Right atrium auricular region (tissue), 2 donors: ENCODE results near the gene PRKX. TPM values are rescaled to one million over a fixed set of nuclear protein-coding genes. Genes with fewer than 3 reads are reported as not detected.
"Not testable (repeated sequence)": the region's sequence is repeated elsewhere in the genome, so short reads cannot be mapped to it uniquely, and the experiment has no call there.

ENCODE experiments used
- DNase-seq: peaks from one replicate; pipeline ENCODE4 v3.0.0-alpha.2; 2019; ENCODE audit warnings: low spot score
- H3K27ac ChIP-seq, 2 donors: fragments of 200-600 bp; sonication (generic); 1 replicate in 1 of 2; 2 replicates in 1 of 2; pipeline ENCODE4 v1.5.1; 2016 to 2019
- H3K27me3 ChIP-seq, 2 donors: fragments of 200-600 bp; sonication (generic); one replicate each; pipeline versions ENCODE4 v1.5.1 to v1.6.0; 2017 to 2019
- H3K36me3 ChIP-seq: fragments of 200-600 bp; sonication (generic); one replicate; pipeline ENCODE4 v1.5.1; 2016
- H3K4me1 ChIP-seq, 2 donors: fragments of 200-600 bp; sonication (generic); one replicate each; pipeline versions ENCODE4 v1.5.1 to v1.6.0; 2017 to 2019
- H3K4me3 ChIP-seq, 2 donors: fragments of 200-600 bp; sonication (generic); 1 replicate in 1 of 2; 2 replicates in 1 of 2; pipeline ENCODE4 v1.5.1; 2017 to 2019; ENCODE audit warnings: mild to moderate bottlenecking in 1 of 2, moderate library complexity in 1 of 2
- H3K9me3 ChIP-seq, 2 donors: fragments of 200-600 bp; sonication (generic); one replicate each; pipeline ENCODE4 v1.5.1; 2019
- CTCF ChIP-seq, 2 donors: fragments of 200-600 bp; sonication (generic); IDR thresholded peaks; one replicate each; pipeline ENCODE4 v1.5.1; 2019; ENCODE audit warnings: antibody characterized with exemption in 2 of 2
- total RNA-seq, 2 donors: library from RNA; depleted of rRNA; stranded (reverse); fragments of >200 nt; gene quantifications; one replicate each; pipeline ENCODE4 v1.1.0, GENCODE V29; 2016

Gene PRKX
- total RNA-seq, 2 donors from 2014 or later = 2.6 to 7.4 TPM

GRCh38 chrX:3639236-3639635 lies 74.2 kb downstream of the PRKX start:
- no peak for DNase-seq

GRCh38 chrX:3638280-3638873 lies 75.1 kb downstream of the PRKX start:
- TF ChIP-seq CTCF (IDR thresholded peaks at IDR 0.05) = peak; percentile 34 to 59
- no peaks in the 10 kb centered on the region for H3K27me3 ChIP-seq
- DNase-seq = no peak

More at GRCh38 chrX:3639236-3639635, 74.2 kb downstream of the PRKX start:
- no peak for TF ChIP-seq CTCF (IDR thresholded peaks at IDR 0.05)
- H3K27ac ChIP-seq = no peak overlapping the region
- H3K36me3 ChIP-seq = no peaks in the 10 kb centered on the region
- peaks cover 0 to 4% of the 10 kb centered on the region in 2 donors for H3K9me3 ChIP-seq
- no peaks in the 10 kb centered on the region for H3K4me1 ChIP-seq
- H3K27me3 ChIP-seq = no peaks in the 10 kb centered on the region
- no peak overlapping the region for H3K4me3 ChIP-seq

GRCh38 chrX:3636803-3637202 lies 76.6 kb downstream of the PRKX start:
- TF ChIP-seq CTCF (IDR thresholded peaks at IDR 0.05) = no peak
- no peak for DNase-seq

More at GRCh38 chrX:3638280-3638873, 75.1 kb downstream of the PRKX start:
- H3K27ac ChIP-seq = no peak overlapping the region
- no peaks in the 10 kb centered on the region for H3K9me3 ChIP-seq
- no peaks in the 10 kb centered on the region for H3K4me1 ChIP-seq
- no peak overlapping the region for H3K4me3 ChIP-seq
- H3K36me3 ChIP-seq = no peaks in the 10 kb centered on the region

GRCh38 chrX:3631196-3631595 lies 82.3 kb downstream of the PRKX start:
- H3K9me3 ChIP-seq = peaks cover 0 to 7% of the 10 kb centered on the region in 2 donors
- no peak for TF ChIP-seq CTCF (IDR thresholded peaks at IDR 0.05)
- H3K4me3 ChIP-seq = no peak overlapping the region
- no peak overlapping the region for H3K27ac ChIP-seq
- no peaks in the 10 kb centered on the region for H3K27me3 ChIP-seq
- no peaks in the 10 kb centered on the region for H3K36me3 ChIP-seq
- no peak for DNase-seq
- no peaks in the 10 kb centered on the region for H3K4me1 ChIP-seq

More at GRCh38 chrX:3636803-3637202, 76.6 kb downstream of the PRKX start:
- Histone ChIP-seq H3K4me3 (no peak overlapping the region), H3K27me3 (no peaks in the 10 kb centered on the region), H3K9me3 (peaks cover 0 to under 1% of the 10 kb centered on the region in 2 donors), H3K36me3 (no peaks in the 10 kb centered on the region), H3K27ac (no peak overlapping the region), H3K4me1 (no peaks in the 10 kb centered on the region)

GRCh38 chrX:3627594-3627993 lies 85.9 kb downstream of the PRKX start:
- H3K4me1 ChIP-seq = no peaks in the 10 kb centered on the region
- H3K9me3 ChIP-seq = peaks cover 0 to 7% of the 10 kb centered on the region in 2 donors
- DNase-seq = no peak
- H3K4me3 ChIP-seq = no peak overlapping the region
- TF ChIP-seq CTCF (IDR thresholded peaks at IDR 0.05) = no peak
- no peaks in the 10 kb centered on the region for H3K27me3 ChIP-seq
- H3K27ac ChIP-seq = no peak overlapping the region
- H3K36me3 ChIP-seq = no peaks in the 10 kb centered on the region

GRCh38 chrX:3621414-3621813 lies 92.0 kb downstream of the PRKX start:
- no peak for DNase-seq
- Histone ChIP-seq H3K4me3 (no peak overlapping the region), H3K27me3 (no peaks in the 10 kb centered on the region), H3K36me3 (no peaks in the 10 kb centered on the region), H3K27ac (no peak overlapping the region), H3K9me3 (no peaks in the 10 kb centered on the region), H3K4me1 (no peaks in the 10 kb centered on the region)
- no peak for TF ChIP-seq CTCF (IDR thresholded peaks at IDR 0.05)

GRCh38 chrX:3611744-3612143 lies 101.7 kb downstream of the PRKX start:
- not testable (repeated sequence) for DNase-seq, H3K36me3 ChIP-seq, H3K9me3 ChIP-seq, H3K4me3 ChIP-seq, H3K4me1 ChIP-seq, H3K27me3 ChIP-seq, H3K27ac ChIP-seq
